ENCODE results near the gene PILRA. TPM values are rescaled to one million over a fixed set of nuclear protein-coding genes. Genes with fewer than 3 reads are reported as not detected.

The PILRA gene
- total RNA-seq, 4 donors from 2014 or later, result 0.62 to 5.4 (median 2.0) TPM

- Histone ChIP-seq H3K4me1 (no peaks in the 10 kb centered on the region), H3K27me3 (no peaks in the 10 kb centered on the region), H3K27ac (no peak overlapping the region), H3K4me3 (no peak overlapping the region), H3K36me3 (no peaks in the 10 kb centered on the region), H3K9me3 (no peaks in the 10 kb centered on the region)
- TF ChIP-seq CTCF (IDR thresholded peaks at IDR 0.05 in 4 of 5, conservative IDR thresholded peaks at IDR 0.05 in 1 of 5) (no peak), POLR2A (IDR thresholded peaks at IDR 0.05) (no peak)
- DNase-seq, result no peak
- intact Hi-C loops (cut with DNase I; ENCODE audit: low total_unique reads), result no loop called here
- no peak for ATAC-seq
- in situ Hi-C loops (cut with MboI; ENCODE audit: low sequenced_read_pairs in 4 of 4), result no loop called here
These were observed 40.6 kb downstream of the PILRA start for GRCh38 chr7:100413889-100414288.

GRCh38 chr7:100415448-100415847 lies 42.2 kb downstream of the PILRA start:
- no peak for DNase-seq
- H3K4me1 ChIP-seq, result no peaks in the 10 kb centered on the region
- no peak for ATAC-seq
- no peak overlapping the region for H3K27ac ChIP-seq
- H3K9me3 ChIP-seq, result no peaks in the 10 kb centered on the region
- TF ChIP-seq POLR2A (IDR thresholded peaks at IDR 0.05) (no peak), CTCF (IDR thresholded peaks at IDR 0.05 in 4 of 5, conservative IDR thresholded peaks at IDR 0.05 in 1 of 5) (no peak)
- H3K4me3 ChIP-seq, result no peak overlapping the region
- no peaks in the 10 kb centered on the region for H3K36me3 ChIP-seq
- in situ Hi-C loops (cut with MboI; ENCODE audit: low sequenced_read_pairs in 4 of 4) (no loop called here), intact Hi-C loops (cut with DNase I; ENCODE audit: low total_unique reads) (no loop called here)
- no peaks in the 10 kb centered on the region for H3K27me3 ChIP-seq

GRCh38 chr7:100418930-100419659 lies 45.8 kb downstream of the PILRA start:
- Histone ChIP-seq H3K27me3 (no peaks in the 10 kb centered on the region), H3K9me3 (no peaks in the 10 kb centered on the region), H3K27ac (no peak overlapping the region), H3K36me3 (peaks cover 0 to 5% of the 10 kb centered on the region in 2 donors), H3K4me1 (no peaks in the 10 kb centered on the region), H3K4me3 (no peak overlapping the region)
- no peak for ATAC-seq
- intact Hi-C loops (cut with DNase I; ENCODE audit: low total_unique reads) (no loop called here), in situ Hi-C loops (cut with MboI; ENCODE audit: low sequenced_read_pairs in 4 of 4) (no loop called here)
- no peak for DNase-seq
- TF ChIP-seq POLR2A (IDR thresholded peaks at IDR 0.05), result no peak
- no peak for TF ChIP-seq CTCF (IDR thresholded peaks at IDR 0.05 in 4 of 5, conservative IDR thresholded peaks at IDR 0.05 in 1 of 5)

- TF ChIP-seq POLR2A (IDR thresholded peaks at IDR 0.05), result no peak
- TF ChIP-seq CTCF (IDR thresholded peaks at IDR 0.05 in 4 of 5, conservative IDR thresholded peaks at IDR 0.05 in 1 of 5), result no peak
- no peak overlapping the region for H3K4me3 ChIP-seq
- peaks cover 0 to 5% of the 10 kb centered on the region in 2 donors for H3K36me3 ChIP-seq
- no peaks in the 10 kb centered on the region for H3K27me3 ChIP-seq
- ATAC-seq (no peak), DNase-seq (no peak)
- H3K9me3 ChIP-seq, result no peaks in the 10 kb centered on the region
- H3K4me1 ChIP-seq, result no peaks in the 10 kb centered on the region
- no peak overlapping the region for H3K27ac ChIP-seq
- intact Hi-C loops (cut with DNase I; ENCODE audit: low total_unique reads) (loop anchor here (10.0 kb wide), 1 partner anchor 865 kb away; the partner anchor contains the start of genes FAM200A and ZNF655), in situ Hi-C loops (cut with MboI; ENCODE audit: low sequenced_read_pairs in 4 of 4) (no loop called here)
These were observed 46.5 kb downstream of the PILRA start for GRCh38 chr7:100419660-100420226.

Measured in gastrocnemius medialis (tissue), 4 donors.